ENCODE data around the gene CYTH4.

The CYTH4 gene

GRCh38 chr22:37352481-37352880, 70.2 kb downstream of the CYTH4 start:
- DNase-seq, result no peak

- DNase-seq, result no peak
These were observed 71.5 kb downstream of the CYTH4 start for GRCh38 chr22:37353839-37354238.

- DNase-seq, result no peak
These were observed 72.0 kb downstream of the CYTH4 start for GRCh38 chr22:37354261-37354660.

- no peak for DNase-seq
These were observed 72.4 kb downstream of the CYTH4 start for GRCh38 chr22:37354670-37355069.

GRCh38 chr22:37355174-37355573, 72.9 kb downstream of the CYTH4 start:
- no peak for DNase-seq

GRCh38 chr22:37356922-37357321, 74.6 kb downstream of the CYTH4 start:
- no peak for DNase-seq

- DNase-seq, result no peak
These were observed 75.3 kb downstream of the CYTH4 start for GRCh38 chr22:37357446-37358075.

GRCh38 chr22:37358386-37358785, 76.1 kb downstream of the CYTH4 start:
- DNase-seq, result no peak

- DNase-seq, result peak; percentile 34
These were observed 76.6 kb downstream of the CYTH4 start for GRCh38 chr22:37358917-37359316.

GRCh38 chr22:37362621-37363020, 80.3 kb downstream of the CYTH4 start:
- no peak for DNase-seq

GRCh38 chr22:37363261-37363992, 81.1 kb downstream of the CYTH4 start:
- DNase-seq, result no peak
